Measurements from ENCODE around the gene ITSN1.
"Not testable (repeated sequence)": the region's sequence is repeated elsewhere in the genome, so short reads cannot be mapped to it uniquely, and the experiment has no call there.

Gene ITSN1

DNA sequence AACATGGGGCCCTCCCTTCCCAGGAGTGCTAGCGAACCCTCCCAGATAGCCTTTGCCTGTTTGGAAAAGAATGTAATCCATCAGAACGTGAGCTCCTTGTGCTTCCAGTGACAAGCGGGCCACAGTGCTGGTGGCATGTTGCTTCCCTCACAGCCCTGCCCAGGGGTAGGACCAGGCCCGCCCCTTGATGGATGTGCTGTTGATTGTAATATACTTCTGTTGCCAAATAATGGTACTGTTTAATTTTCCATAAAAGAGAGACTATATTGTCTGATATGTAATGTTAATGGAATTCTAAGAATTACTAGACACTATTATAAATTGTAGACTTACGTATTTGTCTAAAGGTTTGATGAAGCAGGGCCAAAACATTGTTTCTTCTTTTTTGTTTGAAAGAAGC, 256.9 kb downstream of the ITSN1 start:
- no peak for DNase-seq

DNA sequence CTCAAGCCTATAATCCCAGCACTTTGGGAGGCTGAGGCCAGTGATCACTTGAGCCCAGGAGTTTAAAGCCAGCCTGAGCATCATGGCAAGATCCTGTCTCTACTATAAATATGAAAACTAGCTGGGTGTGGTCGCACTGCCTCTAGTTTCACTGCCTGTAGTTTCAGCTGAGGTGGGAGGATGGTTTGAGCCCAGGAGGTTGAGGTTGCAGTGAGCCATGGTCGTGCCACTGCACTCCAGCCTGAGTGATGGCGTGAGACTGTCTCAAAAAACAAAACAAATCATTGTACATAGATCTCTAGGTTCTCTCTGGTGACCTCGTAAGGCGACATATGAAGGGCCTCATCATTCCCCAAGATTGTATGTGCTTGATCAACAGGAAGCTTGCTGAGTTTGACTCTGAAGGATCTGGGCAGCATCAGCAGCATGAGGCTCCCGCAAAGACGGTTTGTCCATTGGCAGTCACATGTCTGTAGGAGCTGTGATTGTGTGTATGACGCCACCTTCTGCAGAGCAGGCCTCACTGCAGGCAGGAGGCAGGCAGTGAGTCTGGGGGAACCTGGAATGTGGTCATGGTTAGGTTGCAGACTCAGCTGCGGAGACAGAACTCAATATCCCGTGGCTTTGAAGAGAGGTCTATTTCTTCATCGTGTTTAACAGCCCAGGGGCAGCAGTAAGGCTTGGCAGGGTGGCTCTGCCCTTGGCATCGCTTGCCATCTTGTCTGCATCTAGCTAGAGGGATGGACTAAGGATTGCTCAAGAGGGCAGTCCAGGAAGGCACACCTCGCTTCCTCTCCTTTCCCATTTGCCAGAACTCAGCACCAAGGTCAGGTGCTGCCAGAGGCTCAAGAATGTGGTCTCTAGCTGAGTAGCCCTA, 259.3 kb downstream of the ITSN1 start:
- DNase-seq = no peak

DNA sequence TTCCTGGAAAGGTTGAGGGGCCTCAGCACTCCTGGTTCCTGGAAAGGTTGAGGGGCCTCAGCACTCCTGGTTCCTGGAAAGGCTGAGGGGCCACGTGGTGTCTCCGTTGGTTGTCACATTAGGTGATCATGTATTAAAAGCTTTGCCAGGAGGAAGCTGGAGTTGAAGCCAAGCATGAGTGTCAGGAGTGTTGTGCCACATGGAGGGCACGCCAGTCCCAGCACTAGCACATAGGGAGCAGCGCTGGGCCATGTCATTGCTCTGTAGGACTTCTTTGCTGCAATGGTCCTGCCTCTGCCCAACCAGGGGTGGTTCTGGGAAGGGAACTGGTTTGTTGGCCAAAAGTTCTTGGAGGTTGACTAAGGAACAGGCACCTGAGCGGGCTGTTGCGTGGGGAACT, 260.0 kb downstream of the ITSN1 start:
- DNase-seq = no peak

DNA sequence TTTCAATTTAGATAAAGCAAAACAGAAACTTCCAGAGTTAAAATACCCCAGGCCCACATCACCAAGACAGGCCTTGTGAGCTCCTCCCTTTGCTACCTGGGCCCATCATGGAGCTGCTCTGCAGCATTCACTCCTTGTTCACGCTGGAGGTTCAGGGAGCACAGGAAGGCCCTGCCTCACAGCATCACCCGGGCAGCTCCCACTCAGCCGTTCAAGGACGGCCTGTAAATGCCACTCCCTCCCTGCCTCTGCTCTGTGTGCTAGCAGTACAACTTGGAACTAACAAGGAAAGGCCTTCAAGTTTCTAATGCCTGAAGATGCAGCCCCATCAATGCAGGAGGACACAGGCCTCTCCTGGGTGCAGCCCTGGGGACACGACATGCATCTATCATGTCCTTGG, 261.7 kb downstream of the ITSN1 start:
- DNase-seq = no peak

DNA sequence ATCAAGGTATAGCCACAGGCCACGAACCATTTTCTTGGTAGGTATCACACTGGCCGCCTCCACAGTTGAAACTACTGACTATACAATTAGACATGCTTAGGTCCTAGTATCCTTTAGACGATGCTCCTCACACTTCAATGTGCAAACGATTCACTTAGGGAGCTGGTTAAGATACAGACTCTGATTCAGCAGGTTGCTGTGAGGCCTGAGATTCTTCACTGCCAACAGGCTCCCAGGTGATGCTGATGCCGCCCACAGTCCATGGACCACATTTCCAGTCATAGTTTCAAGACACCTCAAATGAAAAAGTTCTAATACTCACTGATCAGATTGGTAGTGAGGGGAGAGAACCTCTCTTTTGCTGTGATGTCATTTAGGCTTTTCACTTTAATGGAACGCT, 266.5 kb downstream of the ITSN1 start:
- no peak for DNase-seq

- DNase-seq = no peak
Measured at GRCh38 chr21:33909756-33910155, 267.5 kb downstream of the ITSN1 start.

- DNase-seq = no peak
Measured at GRCh38 chr21:33914188-33914587, 271.9 kb downstream of the ITSN1 start.

DNA sequence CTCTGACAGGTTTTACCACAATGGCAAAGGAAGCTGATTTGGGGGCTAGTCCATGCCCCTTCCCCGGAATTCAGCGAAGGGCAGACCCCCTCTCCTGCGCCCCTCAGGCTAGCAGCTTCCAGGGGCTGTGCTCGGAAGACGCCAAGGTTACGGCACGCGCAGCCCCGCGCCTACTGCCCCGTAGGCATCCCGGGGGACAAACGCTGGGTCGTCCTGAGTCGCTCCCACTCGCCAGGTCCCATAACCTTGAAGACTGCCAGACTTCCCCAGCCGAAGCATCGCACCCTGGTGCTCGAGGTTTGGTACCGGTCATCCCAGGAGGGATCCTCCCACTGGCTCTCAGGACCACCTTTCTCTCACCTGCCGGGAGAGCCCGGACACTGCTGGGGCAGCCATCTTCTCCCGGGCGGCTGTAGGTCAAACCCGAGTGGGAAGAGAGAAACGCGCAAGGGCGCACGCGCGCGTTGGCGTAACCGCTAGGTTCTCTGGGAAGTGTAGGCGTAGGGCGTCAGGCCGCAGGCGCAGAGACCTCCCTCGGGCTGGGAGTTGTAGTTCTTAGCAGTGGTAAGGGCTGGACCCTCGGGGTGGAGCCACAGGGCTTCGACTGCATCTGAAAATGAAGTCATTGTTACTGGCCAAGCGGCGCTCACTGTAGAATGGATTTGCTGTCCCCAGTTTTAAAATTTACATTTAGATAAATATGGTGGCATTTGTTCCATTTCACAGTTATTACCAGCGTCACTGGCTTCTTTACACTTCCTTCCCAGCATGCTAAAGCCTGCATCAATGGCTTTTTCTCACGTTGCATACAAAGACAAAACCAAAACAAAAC, 273.3 kb downstream of the ITSN1 start, which contains the start of gene ATP5PO:
ATP5PO (minus strand) TSS at position 437 of the 832 bp plus-strand sequence; CDS start at position 396, 41 bp downstream.
- DNase-seq = peak; percentile 97

- DNase-seq = no peak
Measured at GRCh38 chr21:33916200-33916567, 273.9 kb downstream of the ITSN1 start.

DNA sequence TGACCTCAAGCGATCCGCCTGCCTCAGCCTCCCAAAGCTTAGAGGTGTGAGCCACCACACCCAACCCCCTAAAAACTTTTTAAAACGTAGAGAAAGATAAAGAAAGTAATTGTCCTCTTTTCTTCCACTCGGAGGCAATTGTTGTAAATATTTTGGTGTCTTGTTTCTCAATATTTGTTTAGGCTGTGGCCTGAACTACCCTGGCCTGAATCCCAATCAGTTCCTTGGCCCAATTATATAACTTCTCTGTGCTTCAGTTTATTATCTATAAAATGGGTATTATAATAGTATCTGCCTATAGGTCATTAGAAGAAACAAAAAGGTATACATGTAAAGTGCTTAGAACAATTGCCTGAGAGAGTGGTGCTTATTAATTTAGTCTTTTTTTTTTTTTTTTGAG, 275.1 kb downstream of the ITSN1 start:
- DNase-seq = no peak

DNA sequence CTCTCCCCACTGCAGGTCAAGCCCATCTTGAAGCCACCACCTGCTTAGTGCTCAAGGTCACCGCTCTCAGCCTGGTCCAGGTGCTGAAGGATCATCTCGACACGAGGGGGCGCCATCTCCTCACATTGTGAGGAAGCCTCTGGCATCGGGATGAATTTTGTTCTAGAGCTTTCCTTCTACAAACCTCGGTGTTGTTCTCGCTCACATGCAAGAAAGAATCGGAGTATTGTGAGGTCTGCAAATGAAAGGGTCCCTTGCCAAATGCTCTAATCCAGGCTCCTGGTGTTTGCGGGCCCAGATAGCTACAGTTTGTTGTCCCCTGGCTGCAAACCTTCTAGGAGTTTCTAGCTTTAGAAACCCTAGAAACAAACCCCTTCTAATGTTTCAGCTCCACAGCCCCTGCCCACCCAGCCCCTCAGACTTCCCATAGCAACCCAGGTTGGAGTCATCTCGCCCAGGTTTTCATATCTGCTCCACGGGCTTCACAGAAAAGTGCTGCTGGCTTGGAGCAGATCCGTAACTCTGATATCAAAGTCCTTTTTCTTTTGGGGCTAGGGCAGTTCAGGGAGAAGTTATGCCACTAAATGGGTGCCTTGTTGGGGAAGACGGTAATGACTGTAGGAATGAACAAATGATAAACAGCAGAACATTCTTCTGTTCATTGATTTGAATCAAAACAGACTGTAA, 281.9 kb downstream of the ITSN1 start:
- DNase-seq = peak; percentile 87

DNA sequence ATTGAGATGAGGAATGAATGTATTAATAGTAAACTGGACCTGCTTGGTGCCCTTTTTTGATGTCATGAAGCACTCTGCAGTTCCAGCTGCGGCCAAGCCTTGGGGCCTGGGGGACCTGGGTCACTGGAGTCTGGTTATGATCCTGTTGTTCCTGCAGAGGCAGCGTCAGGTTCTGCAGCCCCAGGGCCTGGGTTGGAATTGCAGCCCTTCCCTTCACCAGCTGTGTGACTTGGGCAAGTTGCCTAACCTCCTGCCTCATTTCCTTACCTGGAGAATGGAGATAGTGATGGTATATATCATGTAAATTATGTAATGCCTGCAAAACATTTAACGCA, 282.4 kb downstream of the ITSN1 start:
- no peak for DNase-seq

DNA sequence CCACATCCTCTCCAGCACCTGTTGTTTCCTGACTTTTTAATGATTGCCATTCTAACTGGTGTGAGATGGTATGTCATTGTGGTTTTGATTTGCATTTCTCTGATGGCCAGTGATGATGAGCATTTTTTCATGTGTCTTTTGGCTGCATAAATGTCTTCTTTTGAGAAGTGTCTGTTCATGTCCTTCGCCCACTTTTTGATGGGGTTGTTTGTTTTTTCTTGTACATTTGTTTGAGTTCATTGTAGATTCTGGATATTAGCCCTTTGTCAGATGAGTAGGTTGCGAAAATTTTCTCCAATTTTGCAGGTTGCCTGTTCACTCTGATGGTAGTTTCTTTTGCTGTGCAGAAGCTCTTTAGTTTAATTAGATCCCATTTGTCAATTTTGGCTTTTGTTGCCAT, 283.9 kb downstream of the ITSN1 start:
- not testable (repeated sequence) for DNase-seq

GRCh38 chr21:33931052-33931798, 288.9 kb downstream of the ITSN1 start:
- peak; percentile 86 for DNase-seq

GRCh38 chr21:33931799-33932390, 289.6 kb downstream of the ITSN1 start:
- DNase-seq = no peak

DNA sequence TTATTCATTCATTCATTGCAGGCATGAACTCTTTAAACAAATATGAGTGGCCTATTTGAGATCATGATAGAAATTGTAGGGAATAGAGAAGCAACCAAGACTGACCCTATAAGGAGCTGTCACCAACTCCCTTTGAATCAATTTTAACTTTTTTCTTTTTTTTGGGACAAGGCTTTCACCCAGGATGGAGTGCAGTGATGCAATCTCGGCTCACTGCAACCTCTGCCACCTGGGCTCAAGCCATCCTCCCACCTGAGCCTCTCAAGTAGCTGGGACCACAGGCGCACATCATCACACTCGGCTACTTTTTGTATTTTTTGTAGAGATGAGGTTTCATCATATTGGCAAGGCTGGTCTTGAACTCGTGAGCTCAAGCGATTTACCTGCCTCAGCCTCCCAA, 290.4 kb downstream of the ITSN1 start:
- peak; percentile 16 for DNase-seq

DNA sequence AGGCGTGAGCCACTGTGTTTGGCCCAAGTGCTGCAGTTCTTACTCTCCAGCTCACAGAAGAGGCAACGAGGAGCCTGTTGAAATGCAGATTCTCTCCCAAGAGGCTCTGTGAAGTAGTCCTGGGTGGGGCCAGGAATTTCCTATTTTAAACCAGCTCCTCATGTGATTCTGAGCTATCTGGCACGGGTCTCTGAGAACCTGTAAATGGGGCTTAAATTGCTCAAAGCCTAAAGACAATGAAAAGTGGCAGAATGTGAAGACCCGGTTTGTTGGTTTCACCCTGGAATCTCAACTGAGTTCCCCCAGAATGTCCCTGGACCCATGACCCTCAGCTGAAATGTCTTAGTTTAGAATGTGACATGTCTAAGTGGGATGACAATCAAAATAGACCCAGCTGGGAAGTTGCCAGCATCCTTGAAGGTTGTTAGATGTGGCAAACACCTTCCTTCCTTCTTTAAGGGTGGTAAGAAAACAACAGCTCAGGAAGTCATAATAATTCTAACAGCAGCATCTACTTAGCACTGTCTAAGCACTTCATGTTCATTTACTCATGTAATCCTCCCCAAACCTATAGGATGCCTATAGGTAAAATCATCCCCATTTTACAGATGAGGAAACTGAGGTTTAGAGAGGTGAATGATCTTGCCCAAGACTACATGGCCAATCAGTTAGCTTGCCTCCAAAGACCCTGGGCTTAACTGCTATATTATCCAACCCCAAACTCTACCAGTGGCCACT, 294.2 kb downstream of the ITSN1 start:
- peak; percentile 80 for DNase-seq

- DNase-seq = peak; percentile 21
Measured at GRCh38 chr21:33937146-33937545, 294.8 kb downstream of the ITSN1 start.

DNA sequence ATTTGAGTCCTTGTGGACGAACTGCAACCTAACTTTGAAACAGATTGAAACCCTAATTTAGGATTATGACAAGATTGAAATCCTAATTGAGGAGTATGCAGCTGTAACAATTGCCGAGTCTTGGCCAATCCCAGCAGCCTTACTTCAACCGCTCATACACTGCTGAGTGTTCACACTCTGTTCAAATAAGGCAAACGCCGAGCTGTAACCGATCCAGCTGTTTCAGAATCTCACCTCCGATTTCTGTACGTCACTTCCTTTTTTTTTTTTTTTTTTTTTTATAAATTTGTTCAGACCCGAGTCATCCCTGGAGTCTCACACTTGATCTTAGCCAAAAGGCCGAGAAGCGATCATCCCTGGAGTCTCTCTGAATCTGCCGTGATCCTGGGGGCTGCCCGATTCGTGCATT, 295.6 kb downstream of the ITSN1 start:
- peak; percentile 83 for DNase-seq

GRCh38 chr21:33938381-33938780, 296.1 kb downstream of the ITSN1 start:
- DNase-seq = peak; percentile 19

GRCh38 chr21:33939226-33939625, 296.9 kb downstream of the ITSN1 start:
- DNase-seq = no peak
